Measurements from ENCODE around the gene MADCAM1. TPM values are rescaled to one million over a fixed set of nuclear protein-coding genes. Genes with fewer than 3 reads are reported as not detected.
"Not testable (repeated sequence)": the region's sequence is repeated elsewhere in the genome, so short reads cannot be mapped to it uniquely, and the experiment has no call there.

Gene MADCAM1
- total RNA-seq, 3 donors from 2014 or later (not counting 1 experiment from before 2014, with no cell fraction given), result 0.43 to 0.54 TPM; not detected in 1

- Histone ChIP-seq H3K36me3 (ENCODE audit: control insufficient read depth, insufficient read depth, low read length) (no peaks in the 10 kb centered on the region), H3K27ac (ENCODE audit: low read length) (no peak overlapping the region), H3K9me3 (ENCODE audit: control insufficient read depth, insufficient read depth, low read length) (peaks cover 3% of the 10 kb centered on the region), H3K27me3 (ENCODE audit: control insufficient read depth, insufficient read depth, low read length) (no peaks in the 10 kb centered on the region), H3K4me3 (ENCODE audit: low read length) (no peak overlapping the region), H3K4me1 (ENCODE audit: control insufficient read depth, insufficient read depth, low read length) (peaks cover 6% of the 10 kb centered on the region)
- intact Hi-C loops (cut with micrococcal nuclease), result no loop called here
- peaks cover 0 to 6% of the 10 kb centered on the region in 2 donors for H3K27me3 Mint-ChIP-seq (ENCODE audit: low read depth in 2 of 2)
- ATAC-seq, result no peak
- H3K4me3 Mint-ChIP-seq, result no peak overlapping the region
- DNase-seq, result no peak
- H3K4me1 Mint-ChIP-seq, result peaks cover 5 to 19% of the 10 kb centered on the region in 2 donors
- WGBS (ENCODE audit: insufficient coverage), result 84% methylated on average over 26 of the region's 26 CpGs
- peaks cover 13 to 17% of the 10 kb centered on the region in 2 donors for H3K9me3 Mint-ChIP-seq
- no peaks in the 10 kb centered on the region for H3K36me3 Mint-ChIP-seq
- TF ChIP-seq CTCF (IDR thresholded peaks at IDR 0.05), result no peak
- H3K27ac Mint-ChIP-seq, result no peak overlapping the region
Measured at GRCh38 chr19:478236-478903, 17.9 kb upstream of the MADCAM1 start.

- DNase-seq (no peak), ATAC-seq (no peak)
- intact Hi-C loops (cut with micrococcal nuclease), result no loop called here
- H3K9me3 Mint-ChIP-seq, result peaks cover 13 to 17% of the 10 kb centered on the region in 2 donors
- peaks cover 6% of the 10 kb centered on the region for H3K4me1 ChIP-seq (ENCODE audit: control insufficient read depth, insufficient read depth, low read length)
- peaks cover 3% of the 10 kb centered on the region for H3K9me3 ChIP-seq (ENCODE audit: control insufficient read depth, insufficient read depth, low read length)
- H3K27ac ChIP-seq (ENCODE audit: low read length), result no peak overlapping the region
- H3K27ac Mint-ChIP-seq, result no peak overlapping the region
- no peaks in the 10 kb centered on the region for H3K36me3 ChIP-seq (ENCODE audit: control insufficient read depth, insufficient read depth, low read length)
- no peaks in the 10 kb centered on the region for H3K36me3 Mint-ChIP-seq
- H3K4me1 Mint-ChIP-seq, result peaks cover 5 to 19% of the 10 kb centered on the region in 2 donors
- no peaks in the 10 kb centered on the region for H3K27me3 ChIP-seq (ENCODE audit: control insufficient read depth, insufficient read depth, low read length)
- TF ChIP-seq CTCF (IDR thresholded peaks at IDR 0.05), result no peak
- H3K4me3 ChIP-seq (ENCODE audit: low read length), result no peak overlapping the region
- WGBS (ENCODE audit: insufficient coverage), result 78% methylated on average over 14 of the region's 14 CpGs
- H3K27me3 Mint-ChIP-seq (ENCODE audit: low read depth in 2 of 2), result peaks cover 0 to 6% of the 10 kb centered on the region in 2 donors
- no peak overlapping the region for H3K4me3 Mint-ChIP-seq
Measured at GRCh38 chr19:478976-479375, 17.3 kb upstream of the MADCAM1 start.

GRCh38 chr19:480016-480855 lies 16.1 kb upstream of the MADCAM1 start:
- peak overlapping the region; percentile 77 to 90 for H3K27ac Mint-ChIP-seq
- TF ChIP-seq CTCF (IDR thresholded peaks at IDR 0.05), result no peak
- DNase-seq (peak in 1 of 2 donors; percentile 76), ATAC-seq (peak; percentile 61 to 69 (median 67))
- WGBS (ENCODE audit: insufficient coverage), result 43% methylated on average over 36 of the region's 36 CpGs
- no peak overlapping the region for H3K4me3 ChIP-seq (ENCODE audit: low read length)
- H3K4me1 ChIP-seq (ENCODE audit: control insufficient read depth, insufficient read depth, low read length), result peaks cover 6% of the 10 kb centered on the region
- peaks cover 5 to 19% of the 10 kb centered on the region in 2 donors for H3K4me1 Mint-ChIP-seq
- no peaks in the 10 kb centered on the region for H3K27me3 ChIP-seq (ENCODE audit: control insufficient read depth, insufficient read depth, low read length)
- no peak overlapping the region for H3K27ac ChIP-seq (ENCODE audit: low read length)
- peaks cover 13 to 17% of the 10 kb centered on the region in 2 donors for H3K9me3 Mint-ChIP-seq
- intact Hi-C loops (cut with micrococcal nuclease), result no loop called here
- H3K36me3 ChIP-seq (ENCODE audit: control insufficient read depth, insufficient read depth, low read length), result no peaks in the 10 kb centered on the region
- H3K36me3 Mint-ChIP-seq, result no peaks in the 10 kb centered on the region
- H3K4me3 Mint-ChIP-seq, result peak overlapping the region; percentile 26
- H3K27me3 Mint-ChIP-seq (ENCODE audit: low read depth in 2 of 2), result peaks cover 2 to 3% of the 10 kb centered on the region in 2 donors
- peaks cover 3% of the 10 kb centered on the region for H3K9me3 ChIP-seq (ENCODE audit: control insufficient read depth, insufficient read depth, low read length)

GRCh38 chr19:481100-481499 lies 15.2 kb upstream of the MADCAM1 start:
- H3K4me3 ChIP-seq (ENCODE audit: low read length); H3K36me3 ChIP-seq (ENCODE audit: control insufficient read depth, insufficient read depth, low read length); intact Hi-C loops (cut with micrococcal nuclease); H3K27me3 ChIP-seq (ENCODE audit: control insufficient read depth, insufficient read depth, low read length); H3K36me3 Mint-ChIP-seq; H3K4me1 ChIP-seq (ENCODE audit: control insufficient read depth, insufficient read depth, low read length); DNase-seq; H3K9me3 ChIP-seq (ENCODE audit: control insufficient read depth, insufficient read depth, low read length); ATAC-seq; H3K27ac ChIP-seq (ENCODE audit: low read length); H3K27me3 Mint-ChIP-seq (ENCODE audit: low read depth in 2 of 2): not testable (repeated sequence)
- peak overlapping the region; percentile 77 to 90 for H3K27ac Mint-ChIP-seq
- 94% methylated on average over 3 of the region's 3 CpGs for WGBS (ENCODE audit: insufficient coverage)
- peaks cover 5 to 19% of the 10 kb centered on the region in 2 donors for H3K4me1 Mint-ChIP-seq
- peak overlapping the region; percentile 26 for H3K4me3 Mint-ChIP-seq
- H3K9me3 Mint-ChIP-seq, result peaks cover 13 to 17% of the 10 kb centered on the region in 2 donors

All from natural killer cell (primary cell).